IMR-90 (cell line): ENCODE data around the gene EML6. TPM values are rescaled to one million over a fixed set of nuclear protein-coding genes. Genes with fewer than 3 reads are reported as not detected.

Experiments
- ATAC-seq: fragments of 200-7000 bp; cut with Tn5 transposase; 2 replicates; pipeline ENCODE4 v1.9.1; 2020; ENCODE audit warnings: low read depth, mild to moderate bottlenecking, moderate library complexity
- BruUV-seq: library from RNA; stranded (reverse); fragments of 400-500 nt; replicated peaks from 2 replicates; lab custom pipeline; 2021; lab: Mats Ljungman, UMichigan
- CTCF ChIA-PET: fragments of 300-600 bp; formaldehyde crosslinking; extraction: SDS; loops from one replicate; lab custom pipeline; 2021; ENCODE audit warnings: antibody characterized with exemption; lab: Yijun Ruan, JAX
- POLR2A ChIA-PET: fragments of 300-600 bp; sonication (Branson Sonifier 250); formaldehyde crosslinking; loops from one replicate; lab custom pipeline; 2022; ENCODE audit warnings: antibody characterized with exemption; ENCODE audit not compliant: unreplicated experiment; lab: Charles Lee
- DNase-seq: peaks from one replicate; pipeline ENCODE4 v3.0.0; 2013
- H2AFZ ChIP-seq: replicated peaks from 2 replicates; pipeline ENCODE3; 2013; ENCODE audit warnings: low read length, mild to moderate bottlenecking; ENCODE audit not compliant: poor library complexity
- H2AK5ac ChIP-seq: 2 replicates; pipeline ENCODE4 v1.6.1; 2013; ENCODE audit warnings: low read depth, low read length, inconsistent platforms
- H2AK9ac ChIP-seq: replicated peaks from 2 replicates; pipeline ENCODE3; 2013; ENCODE audit warnings: mild to moderate bottlenecking, low read depth, low read length, moderate library complexity; ENCODE audit not compliant: poor library complexity
- H2BK120ac ChIP-seq: 2 replicates; pipeline ENCODE4 v1.6.1; 2013; ENCODE audit warnings: low read depth, low read length, inconsistent platforms
- H2BK15ac ChIP-seq: 3 replicates; pipeline ENCODE4 v1.6.1; 2013; ENCODE audit warnings: low read depth, low read length, inconsistent platforms
- H2BK20ac ChIP-seq: 2 replicates; pipeline ENCODE4 v1.6.1; 2013; ENCODE audit warnings: low read depth, mild to moderate bottlenecking, inconsistent platforms, low read length, moderate library complexity
- H2BK5ac ChIP-seq: 2 replicates; pipeline ENCODE4 v1.6.1; 2013; ENCODE audit warnings: mild to moderate bottlenecking, low read depth, low read length, inconsistent platforms; ENCODE audit not compliant: poor library complexity, severe bottlenecking
- H3K14ac ChIP-seq: replicated peaks from 2 replicates; pipeline ENCODE4 v1.6.1; 2013; ENCODE audit warnings: low read depth, low read length, inconsistent platforms
- H3K18ac ChIP-seq: 2 replicates; pipeline ENCODE4 v1.6.1; 2013; ENCODE audit warnings: low read depth, low read length, control low read depth
- H3K23ac ChIP-seq: 2 replicates; pipeline ENCODE4 v1.6.1; 2013; ENCODE audit warnings: low read depth, low read length, inconsistent platforms
- H3K27ac ChIP-seq: 2 replicates; pipeline ENCODE4 v1.5.1; 2013; ENCODE audit warnings: mild to moderate bottlenecking, control low read depth, low read length; ENCODE audit not compliant: insufficient read depth
- H3K27me3 ChIP-seq: 2 replicates; pipeline ENCODE4 v1.6.1; 2013; ENCODE audit warnings: low read length; ENCODE audit not compliant: control insufficient read depth, insufficient read depth
- H3K36me3 ChIP-seq: 2 replicates; pipeline ENCODE4 v1.6.1; 2013; ENCODE audit warnings: low read length, mixed read lengths; ENCODE audit not compliant: control insufficient read depth, insufficient read depth
- H3K4ac ChIP-seq: 2 replicates; pipeline ENCODE4 v1.6.1; 2013; ENCODE audit warnings: low read depth, low read length, inconsistent platforms
- H3K4me1 ChIP-seq: 2 replicates; pipeline ENCODE4 v1.6.1; 2013; ENCODE audit warnings: low read length, mixed read lengths; ENCODE audit not compliant: control insufficient read depth, insufficient read depth
- H3K4me2 ChIP-seq: 2 replicates; pipeline ENCODE4 v1.6.1; 2013; ENCODE audit warnings: low read depth, mild to moderate bottlenecking, control low read depth, low read length, moderate library complexity
- H3K4me3 ChIP-seq: 2 replicates; pipeline ENCODE4 v1.5.1; 2013; ENCODE audit warnings: low read depth, mild to moderate bottlenecking, control low read depth, low read length, moderate library complexity; ENCODE audit not compliant: insufficient read depth
- H3K56ac ChIP-seq: 2 replicates; pipeline ENCODE4 v1.6.1; 2013; ENCODE audit warnings: low read length, inconsistent platforms; ENCODE audit not compliant: insufficient read depth; ENCODE audit errors: extremely low read depth
- H3K79me1 ChIP-seq, 2 experiments: 2 replicates each; pipeline ENCODE4 v1.6.1; 2013; ENCODE audit warnings: low read length in 2 of 2, inconsistent platforms in 1 of 2, low read depth in 1 of 2
- H3K9ac ChIP-seq: 2 replicates; pipeline ENCODE4 v1.6.1; 2013; ENCODE audit warnings: low read depth, low read length, control low read depth
- H3K9me1 ChIP-seq: 2 replicates; pipeline ENCODE4 v1.6.1; 2013; ENCODE audit warnings: low read length, inconsistent platforms; ENCODE audit not compliant: insufficient read depth
- H3K9me3 ChIP-seq: 2 replicates; pipeline ENCODE4 v1.6.1; 2013; ENCODE audit warnings: low read length; ENCODE audit not compliant: control insufficient read depth, insufficient read depth
- H4K20me1 ChIP-seq: 2 replicates; pipeline ENCODE4 v1.6.1; 2013; ENCODE audit warnings: low read length, inconsistent platforms; ENCODE audit not compliant: insufficient read depth
- H4K5ac ChIP-seq: 2 replicates; pipeline ENCODE4 v1.6.1; 2013; ENCODE audit warnings: mild to moderate bottlenecking, low read depth, low read length, control low read depth
- H4K8ac ChIP-seq, 2 experiments: 2 replicates each; pipeline ENCODE4 v1.6.1; 2013; ENCODE audit warnings: low read depth in 2 of 2, low read length in 2 of 2, control low read depth in 1 of 2, inconsistent platforms in 1 of 2
- H4K91ac ChIP-seq: 2 replicates; pipeline ENCODE4 v1.6.1; 2013; ENCODE audit warnings: low read depth, low read length, inconsistent platforms; ENCODE audit not compliant: insufficient read depth
- BHLHE40 ChIP-seq: fragments of 150-350 bp; IDR thresholded peaks from 2 replicates; pipeline ENCODE4 v1.6.1; 2016; ENCODE audit warnings: mild to moderate bottlenecking, low read depth, low read length
- CEBPB ChIP-seq: IDR thresholded peaks from 2 replicates; pipeline ENCODE4 v1.6.1; 2012; ENCODE audit warnings: low read depth, low read length, improper control_type of control experiment
- CHD1 ChIP-seq: IDR thresholded peaks from 2 replicates; pipeline ENCODE4 v1.6.1; 2012; ENCODE audit warnings: low read depth, low read length, improper control_type of control experiment
- CTCF ChIP-seq: conservative IDR thresholded peaks from 2 replicates; pipeline ENCODE4 v1.5.1; 2012; ENCODE audit warnings: mild to moderate bottlenecking, low read depth, low read length, improper control_type of control experiment
- ELK1 ChIP-seq: fragments of 150-350 bp; IDR thresholded peaks from 2 replicates; pipeline ENCODE4 v1.6.1; 2016; ENCODE audit warnings: low read depth, mild to moderate bottlenecking, low read length, moderate library complexity, borderline replicate concordance
- FOS ChIP-seq: fragments of 150-350 bp; IDR thresholded peaks from 2 replicates; pipeline ENCODE4 v1.6.1; 2016; ENCODE audit warnings: low read depth, low read length
- MAFK ChIP-seq: IDR thresholded peaks from 2 replicates; pipeline ENCODE4 v1.6.1; 2012; ENCODE audit warnings: low read depth, low read length, improper control_type of control experiment
- MAZ ChIP-seq: IDR thresholded peaks from 2 replicates; pipeline ENCODE4 v1.6.1; 2012; ENCODE audit warnings: low read depth, mild to moderate bottlenecking, low read length, improper control_type of control experiment, moderate library complexity, borderline replicate concordance
- MXI1 ChIP-seq: IDR thresholded peaks from 2 replicates; pipeline ENCODE4 v1.6.1; 2012; ENCODE audit warnings: low read depth, mild to moderate bottlenecking, low read length, moderate library complexity, borderline replicate concordance
- NFE2L2 ChIP-seq: fragments of 150-350 bp; IDR thresholded peaks from 2 replicates; pipeline ENCODE4 v1.6.1; 2016; ENCODE audit warnings: low read depth, mild to moderate bottlenecking, low read length
- POLR2A ChIP-seq: IDR thresholded peaks from 2 replicates; pipeline ENCODE4 v1.6.1; 2012; ENCODE audit warnings: mild to moderate bottlenecking, low read depth, low read length
- RAD21 ChIP-seq: IDR thresholded peaks from 2 replicates; pipeline ENCODE4 v1.6.1; 2012; ENCODE audit warnings: low read length, improper control_type of control experiment
- RCOR1 ChIP-seq: IDR thresholded peaks from 2 replicates; pipeline ENCODE4 v1.6.1; 2012; ENCODE audit warnings: mild to moderate bottlenecking, low read length, improper control_type of control experiment; ENCODE audit not compliant: insufficient replicate concordance
- RFX5 ChIP-seq: IDR thresholded peaks from 2 replicates; pipeline ENCODE4 v1.8.0; 2012; ENCODE audit warnings: low read depth, mild to moderate bottlenecking, low read length, moderate library complexity
- SMC3 ChIP-seq: fragments of 150-350 bp; IDR thresholded peaks from 2 replicates; pipeline ENCODE4 v1.6.1; 2016; ENCODE audit warnings: low read depth, mild to moderate bottlenecking, antibody characterized with exemption, low read length, moderate library complexity
- WGBS, 2 experiments: methylation state at CpG; one replicate each; pipeline versions ENCODE4 v1.1.5 to v1.1.7; 2013; ENCODE audit warnings: missing lambda C conversion rate in 2 of 2; ENCODE audit not compliant: insufficient read length in 1 of 2; ENCODE audit errors: extremely low coverage in 2 of 2; 5-methylcytosine and 5-hydroxymethylcytosine counted together
- dilution Hi-C: fragments of 300-500 bp; cut with HindIII; formaldehyde crosslinking; loops from one replicate; pipeline ENCODE4 v1.14.3; 2018; ENCODE audit warnings: low sequenced_read_pairs; ENCODE audit not compliant: unreplicated experiment
- in situ Hi-C: fragments of 300-500 bp; cut with MboI; formaldehyde crosslinking; loops from 3 replicates; pipeline ENCODE4 v1.14.3; 2019; ENCODE audit warnings: low sequenced_read_pairs, inconsistent platforms, mixed read lengths
- intact Hi-C: fragments of 100-400 bp; cut with micrococcal nuclease; formaldehyde crosslinking; loops from 2 replicates; pipeline ENCODE4 v1.10.0; 2022
- polyA plus RNA-seq, 3 experiments: library from polyadenylated mRNA; depleted of rRNA; stranded (reverse); fragments of >200 nt; gene quantifications; 2 replicates each; pipeline ENCODE4 v1.2.3, GENCODE V29; 2012; ENCODE audit warnings: low replicate concordance in 1 of 3
- total RNA-seq: library from RNA; depleted of rRNA; stranded (reverse); fragments of >200 nt; gene quantifications from 2 replicates; pipeline ENCODE4 v1.2.3, GENCODE V29; 2012
- TF ChIP-seq, protein P1 (sequence below): fragments of 150-350 bp; IDR thresholded peaks from 2 replicates; pipeline ENCODE4 v1.6.1; 2017; ENCODE audit warnings: mild to moderate bottlenecking, antibody characterized with exemption, low read length, low read depth

Gene EML6
- total and polyA plus RNA-seq, 2 of the 4 experiments (the other 2 are of a cell fraction) = 0.18 to 0.19 TPM

DNA sequence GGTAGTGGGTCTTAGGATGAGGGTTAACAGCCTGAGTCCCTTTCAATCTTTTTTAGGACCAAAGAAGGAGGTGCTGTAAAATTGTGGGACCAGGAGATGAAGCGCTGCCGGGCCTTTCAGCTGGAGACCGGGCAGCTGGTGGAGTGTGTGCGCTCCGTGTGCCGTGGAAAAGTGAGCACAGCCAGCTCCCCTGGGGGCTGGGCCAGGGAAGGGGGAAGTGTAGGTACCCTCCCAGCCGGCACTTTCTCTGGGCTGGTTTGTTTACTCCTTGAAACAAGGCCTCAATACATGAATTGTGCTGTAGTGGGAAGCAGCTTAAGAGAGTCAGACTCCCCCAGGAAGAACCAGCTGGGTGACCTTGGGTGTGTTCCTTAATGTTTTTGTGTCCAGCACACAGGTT, 236.7 kb downstream of the EML6 start:
- dilution Hi-C loops (no loop called here), intact Hi-C loops (no loop called here), in situ Hi-C loops (no loop called here)
- no peak for ATAC-seq
- Histone ChIP-seq H3K79me1 (peaks cover 0 to 12% of the 10 kb centered on the region in 2 experiments; a peak in 2 of 4 replicates), H2BK20ac (no peak overlapping the region), H2BK15ac (no peak overlapping the region), H3K9ac (no peak overlapping the region), H3K4me1 (no peaks in the 10 kb centered on the region), H4K20me1 (peaks cover 3% of the 10 kb centered on the region; the same call in 1 of the 2 replicates), H3K4me2 (no peak overlapping the region), H3K9me1 (peaks cover 5% of the 10 kb centered on the region; the same call in 1 of the 2 replicates), H4K91ac (no peak overlapping the region), H3K9me3 (no peaks in the 10 kb centered on the region), H2AK5ac (no peak overlapping the region), H3K27ac (no peak overlapping the region), H4K5ac (no peak overlapping the region), H3K4me3 (no peak overlapping the region), H3K23ac (no peak overlapping the region), H3K36me3 (no peaks in the 10 kb centered on the region), H2BK120ac (no peak overlapping the region), H3K56ac (no peak overlapping the region), H3K14ac (no peak overlapping the region), H3K18ac (no peak overlapping the region), H2AK9ac (no peak overlapping the region), H3K4ac (no peak overlapping the region), H2AFZ (no peak overlapping the region), H4K8ac (no peak overlapping the region), H3K27me3 (no peaks in the 10 kb centered on the region), H2BK5ac (no peak overlapping the region)
- no peak for TF ChIP-seq CTCF
- TF ChIP-seq, protein P1, sequence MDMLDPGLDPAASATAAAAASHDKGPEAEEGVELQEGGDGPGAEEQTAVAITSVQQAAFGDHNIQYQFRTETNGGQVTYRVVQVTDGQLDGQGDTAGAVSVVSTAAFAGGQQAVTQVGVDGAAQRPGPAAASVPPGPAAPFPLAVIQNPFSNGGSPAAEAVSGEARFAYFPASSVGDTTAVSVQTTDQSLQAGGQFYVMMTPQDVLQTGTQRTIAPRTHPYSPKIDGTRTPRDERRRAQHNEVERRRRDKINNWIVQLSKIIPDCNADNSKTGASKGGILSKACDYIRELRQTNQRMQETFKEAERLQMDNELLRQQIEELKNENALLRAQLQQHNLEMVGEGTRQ = no peak
- no peak for TF ChIP-seq CEBPB
- TF ChIP-seq MXI1 = no peak
- TF ChIP-seq NFE2L2 = no peak
- TF ChIP-seq MAFK = no peak
- TF ChIP-seq MAZ = no peak
- TF ChIP-seq CHD1 = no peak
- no peak for TF ChIP-seq POLR2A
- no peak for TF ChIP-seq SMC3
- no peak for TF ChIP-seq RFX5
- no peak for TF ChIP-seq ELK1
- no peak for TF ChIP-seq FOS
- no peak for TF ChIP-seq BHLHE40
- TF ChIP-seq RCOR1 = no peak
- no peak for TF ChIP-seq RAD21
- DNase-seq = no peak
- POLR2A ChIA-PET = no interaction called here
- 92% methylated on average over 2 of the region's 7 CpGs; no CpG with 5 or more reads in 1 of the 2 experiments for WGBS, 2 experiments
- BruUV-seq = no TSS peak
- CTCF ChIA-PET = interaction anchor here (0.6 kb wide), 2 partner anchors 55 to 789 kb away, joined by 3 read pairs; no protein-coding TSS in a partner anchor
